ENCODE measurements around the gene KCNK1. TPM values are rescaled to one million over a fixed set of nuclear protein-coding genes. Genes with fewer than 3 reads are reported as not detected.
"Not testable (repeated sequence)": the region's sequence is repeated elsewhere in the genome, so short reads cannot be mapped to it uniquely, and the experiment has no call there.

The KCNK1 gene
- total RNA-seq, 1 experiment from 2014 or later, result 24.3 TPM

GRCh38 chr1:233614743-233615521 is 1.0 kb downstream of the KCNK1 start:
- intact Hi-C loops (cut with micrococcal nuclease), result loop anchor here (1.0 to 5.0 kb wide), 8 partner anchors 49 to 292 kb away; no protein-coding TSS in a partner anchor
- Mint-ChIP-seq H3K4me3 (ENCODE audit: unreplicated experiment) (peak overlapping the region; percentile 88), H3K27ac (ENCODE audit: low read depth, unreplicated experiment) (peak overlapping the region; percentile 96), H3K4me1 (ENCODE audit: insufficient read depth, unreplicated experiment) (peaks cover 23% of the 10 kb centered on the region), H3K9me3 (ENCODE audit: unreplicated experiment) (no peaks in the 10 kb centered on the region), H3K36me3 (ENCODE audit: insufficient read depth, unreplicated experiment) (peaks cover 20% of the 10 kb centered on the region), H3K27me3 (ENCODE audit: insufficient read depth, unreplicated experiment) (peaks cover 12% of the 10 kb centered on the region)
- no peak for TF ChIP-seq CTCF (IDR thresholded peaks at IDR 0.05; ENCODE audit: unreplicated experiment)
- POLR2A ChIA-PET, result interaction anchor here (0.5 to 3.6 kb wide), 26 partner anchors 9 to 321 kb away, joined by 3 to 23 read pairs (median 4); no protein-coding TSS in a partner anchor
- peak; percentile 54 for DNase-seq (ENCODE audit: unreplicated experiment)
- CTCF ChIA-PET, result interaction anchor here (0.6 to 1.0 kb wide), 5 partner anchors 11 to 260 kb away, joined by 3 to 6 read pairs (median 3); no protein-coding TSS in a partner anchor
- BruUV-seq (replicated peaks), result TSS peak; percentile 25

- no TSS peak for BruUV-seq (replicated peaks)
- ChIA-PET POLR2A (interaction anchor here (0.5 to 3.6 kb wide), 7 partner anchors 9 to 142 kb away, joined by 3 to 23 read pairs (median 3); no protein-coding TSS in a partner anchor), CTCF (interaction anchor here (0.6 to 1.0 kb wide), 2 partner anchors 97 to 260 kb away, joined by 3 read pairs; no protein-coding TSS in a partner anchor)
- H3K27me3 Mint-ChIP-seq (ENCODE audit: insufficient read depth, unreplicated experiment), result peaks cover 12% of the 10 kb centered on the region
- TF ChIP-seq CTCF (IDR thresholded peaks at IDR 0.05; ENCODE audit: unreplicated experiment), result no peak
- peak overlapping the region; percentile 96 for H3K27ac Mint-ChIP-seq (ENCODE audit: low read depth, unreplicated experiment)
- H3K9me3 Mint-ChIP-seq (ENCODE audit: unreplicated experiment), result no peaks in the 10 kb centered on the region
- DNase-seq (ENCODE audit: unreplicated experiment), result no peak
- H3K4me1 Mint-ChIP-seq (ENCODE audit: insufficient read depth, unreplicated experiment), result peaks cover 23% of the 10 kb centered on the region
- intact Hi-C loops (cut with micrococcal nuclease), result loop anchor here (1.0 to 2.0 kb wide), 5 partner anchors 49 to 176 kb away; no protein-coding TSS in a partner anchor
- peaks cover 20% of the 10 kb centered on the region for H3K36me3 Mint-ChIP-seq (ENCODE audit: insufficient read depth, unreplicated experiment)
- H3K4me3 Mint-ChIP-seq (ENCODE audit: unreplicated experiment), result peak overlapping the region; percentile 88
These were observed 1.7 kb downstream of the KCNK1 start for GRCh38 chr1:233615571-233615970.

GRCh38 chr1:233617025-233617424 is 3.1 kb downstream of the KCNK1 start:
- no peak overlapping the region for H3K4me3 Mint-ChIP-seq (ENCODE audit: unreplicated experiment)
- peak overlapping the region; percentile 96 for H3K27ac Mint-ChIP-seq (ENCODE audit: low read depth, unreplicated experiment)
- no TSS peak for BruUV-seq (replicated peaks)
- POLR2A ChIA-PET, result interaction anchor here (0.8 to 2.5 kb wide), 4 partner anchors 10 to 96 kb away, joined by 3 to 18 read pairs (median 4); no protein-coding TSS in a partner anchor
- peaks cover 23% of the 10 kb centered on the region for H3K4me1 Mint-ChIP-seq (ENCODE audit: insufficient read depth, unreplicated experiment)
- CTCF ChIA-PET, result interaction anchor here (0.7 to 2.5 kb wide), 3 partner anchors 48 to 178 kb away, joined by 3 to 12 read pairs (median 3); no protein-coding TSS in a partner anchor
- H3K27me3 Mint-ChIP-seq (ENCODE audit: insufficient read depth, unreplicated experiment), result peaks cover 5% of the 10 kb centered on the region
- peaks cover 20% of the 10 kb centered on the region for H3K36me3 Mint-ChIP-seq (ENCODE audit: insufficient read depth, unreplicated experiment)
- no peak for DNase-seq (ENCODE audit: unreplicated experiment)
- intact Hi-C loops (cut with micrococcal nuclease), result no loop called here
- no peaks in the 10 kb centered on the region for H3K9me3 Mint-ChIP-seq (ENCODE audit: unreplicated experiment)
- TF ChIP-seq CTCF (IDR thresholded peaks at IDR 0.05; ENCODE audit: unreplicated experiment), result no peak

- H3K4me1 Mint-ChIP-seq (ENCODE audit: insufficient read depth, unreplicated experiment), result peaks cover 23% of the 10 kb centered on the region
- POLR2A ChIA-PET, result interaction anchor here (2.5 kb wide), 1 partner anchor 8 kb away, joined by 18 read pairs; no protein-coding TSS in a partner anchor
- H3K9me3 Mint-ChIP-seq (ENCODE audit: unreplicated experiment); H3K4me3 Mint-ChIP-seq (ENCODE audit: unreplicated experiment); H3K27ac Mint-ChIP-seq (ENCODE audit: low read depth, unreplicated experiment); intact Hi-C loops (cut with micrococcal nuclease); DNase-seq (ENCODE audit: unreplicated experiment); BruUV-seq (replicated peaks); H3K27me3 Mint-ChIP-seq (ENCODE audit: insufficient read depth, unreplicated experiment): not testable (repeated sequence)
- H3K36me3 Mint-ChIP-seq (ENCODE audit: insufficient read depth, unreplicated experiment), result peaks cover 20% of the 10 kb centered on the region
- CTCF ChIA-PET, result interaction anchor here (0.5 to 2.4 kb wide), 5 partner anchors 9 to 243 kb away, joined by 3 to 9 read pairs (median 4); no protein-coding TSS in a partner anchor
These were observed 5.5 kb downstream of the KCNK1 start for GRCh38 chr1:233619414-233619813.
